OCI-LY7 (cell line): ENCODE measurements around the gene KIRREL3. TPM values are rescaled to one million over a fixed set of nuclear protein-coding genes. Genes with fewer than 3 reads are reported as not detected.

Experiments
- BruUV-seq: library from RNA; stranded (reverse); fragments of 400-500 nt; replicated peaks from 2 replicates; lab custom pipeline; 2021; lab: Mats Ljungman, UMichigan
- CTCF ChIA-PET: fragments of 300-600 bp; sonication (Branson Sonifier 250); formaldehyde crosslinking; loops from one replicate; lab custom pipeline; 2022; ENCODE audit warnings: antibody characterized with exemption; ENCODE audit not compliant: unreplicated experiment; lab: Charles Lee
- POLR2A ChIA-PET: fragments of 300-600 bp; sonication (Branson Sonifier 250); formaldehyde crosslinking; loops from one replicate; lab custom pipeline; 2022; ENCODE audit warnings: antibody characterized with exemption; lab: Charles Lee
- DNase-seq: peaks from one replicate; pipeline ENCODE4 v3.0.0-alpha.2; 2015; ENCODE audit warnings: low spot score
- H2AFZ ChIP-seq: fragments of 200-600 bp; sonication (generic), shearing (Covaris generic); 2 replicates; pipeline ENCODE4 v1.6.1; 2014; ENCODE audit warnings: mild to moderate bottlenecking, antibody characterized with exemption, low read length, moderate library complexity
- H3K27ac ChIP-seq: fragments of 200-600 bp; sonication (generic); 2 replicates; pipeline ENCODE4 v1.5.1; 2014; ENCODE audit warnings: mixed run types, low read depth, mild to moderate bottlenecking, moderate library complexity, low read length, inconsistent platforms; ENCODE audit not compliant: poor library complexity, severe bottlenecking
- H3K36me3 ChIP-seq: fragments of 200-600 bp; sonication (generic); 2 replicates; pipeline ENCODE4 v1.6.1; 2014; ENCODE audit warnings: mild to moderate bottlenecking, antibody characterized with exemption, low read length, moderate library complexity, mixed read lengths; ENCODE audit not compliant: insufficient read depth
- H3K4me1 ChIP-seq: fragments of 200-600 bp; sonication (generic); 2 replicates; pipeline ENCODE4 v1.5.1; 2014; ENCODE audit warnings: mild to moderate bottlenecking, low read length; ENCODE audit not compliant: insufficient read depth, poor library complexity, severe bottlenecking
- H3K4me2 ChIP-seq: fragments of 200-600 bp; sonication (generic); 2 replicates; pipeline ENCODE4 v1.6.1; 2014; ENCODE audit warnings: mild to moderate bottlenecking, low read length
- H3K4me3 ChIP-seq: fragments of 200-600 bp; sonication (generic); 2 replicates; pipeline ENCODE4 v1.5.1; 2014; ENCODE audit warnings: mild to moderate bottlenecking, low read depth, low read length; ENCODE audit not compliant: poor library complexity, severe bottlenecking
- H3K79me2 ChIP-seq: fragments of 200-600 bp; sonication (generic); 2 replicates; pipeline ENCODE4 v1.6.1; 2016; ENCODE audit warnings: low read depth, mild to moderate bottlenecking, low read length, moderate library complexity, mixed read lengths; ENCODE audit not compliant: insufficient read depth
- H3K9me2 ChIP-seq: fragments of 200-600 bp; sonication (generic); 2 replicates; pipeline ENCODE4 v1.6.1; 2016; ENCODE audit warnings: mild to moderate bottlenecking, low read length, mixed read lengths; ENCODE audit not compliant: insufficient read depth
- H3K9me3 ChIP-seq: fragments of 200-600 bp; sonication (generic); 2 replicates; pipeline ENCODE4 v1.6.1; 2014; ENCODE audit warnings: mild to moderate bottlenecking, mixed run types, low read length, mixed read lengths
- H4K20me1 ChIP-seq: fragments of 200-600 bp; sonication (generic); 2 replicates; pipeline ENCODE4 v1.6.1; 2014; ENCODE audit warnings: mild to moderate bottlenecking, antibody characterized with exemption, low read length, moderate library complexity, mixed read lengths; ENCODE audit not compliant: insufficient read depth
- EZH2phosphoT487 ChIP-seq: fragments of 200-600 bp; sonication (generic); IDR thresholded peaks from 2 replicates; pipeline ENCODE4 v1.6.1; 2018; ENCODE audit warnings: low read depth, borderline replicate concordance, mild to moderate bottlenecking, mixed run types, antibody characterized with exemption, low read length, moderate library complexity, mixed read lengths
- intact Hi-C: fragments of 100-400 bp; cut with micrococcal nuclease; formaldehyde crosslinking; loops from one replicate; pipeline ENCODE4 v1.10.0; 2022; ENCODE audit not compliant: unreplicated experiment
- total RNA-seq, 2 experiments: library from RNA; depleted of rRNA in 1 of 2; stranded (reverse); fragments of >200 nt in 1 of 2; shearing (Covaris generic) in 1 of 2; gene quantifications; 2 replicates each; pipeline ENCODE4 v1.2.3, GENCODE V29; 2014 to 2022
- TF ChIP-seq, protein P1 (sequence below): fragments of 200-600 bp; sonication (generic); conservative IDR thresholded peaks from 2 replicates; pipeline ENCODE4 v1.5.1; 2014; ENCODE audit warnings: mild to moderate bottlenecking, antibody characterized with exemption, low read length, moderate library complexity, mixed read lengths

Gene KIRREL3
- total RNA-seq, 2 experiments from 2014 or later: not detected

- intact Hi-C loops: no loop called here
- TF ChIP-seq, protein P1, sequence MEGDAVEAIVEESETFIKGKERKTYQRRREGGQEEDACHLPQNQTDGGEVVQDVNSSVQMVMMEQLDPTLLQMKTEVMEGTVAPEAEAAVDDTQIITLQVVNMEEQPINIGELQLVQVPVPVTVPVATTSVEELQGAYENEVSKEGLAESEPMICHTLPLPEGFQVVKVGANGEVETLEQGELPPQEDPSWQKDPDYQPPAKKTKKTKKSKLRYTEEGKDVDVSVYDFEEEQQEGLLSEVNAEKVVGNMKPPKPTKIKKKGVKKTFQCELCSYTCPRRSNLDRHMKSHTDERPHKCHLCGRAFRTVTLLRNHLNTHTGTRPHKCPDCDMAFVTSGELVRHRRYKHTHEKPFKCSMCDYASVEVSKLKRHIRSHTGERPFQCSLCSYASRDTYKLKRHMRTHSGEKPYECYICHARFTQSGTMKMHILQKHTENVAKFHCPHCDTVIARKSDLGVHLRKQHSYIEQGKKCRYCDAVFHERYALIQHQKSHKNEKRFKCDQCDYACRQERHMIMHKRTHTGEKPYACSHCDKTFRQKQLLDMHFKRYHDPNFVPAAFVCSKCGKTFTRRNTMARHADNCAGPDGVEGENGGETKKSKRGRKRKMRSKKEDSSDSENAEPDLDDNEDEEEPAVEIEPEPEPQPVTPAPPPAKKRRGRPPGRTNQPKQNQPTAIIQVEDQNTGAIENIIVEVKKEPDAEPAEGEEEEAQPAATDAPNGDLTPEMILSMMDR: no peak
- TF ChIP-seq EZH2phosphoT487: no peak
- Histone ChIP-seq H3K27ac (no peak overlapping the region), H3K4me3 (no peak overlapping the region), H3K4me2 (no peak overlapping the region), H2AFZ (no peak overlapping the region), H4K20me1 (no peaks in the 10 kb centered on the region), H3K36me3 (no peaks in the 10 kb centered on the region), H3K9me2 (no peaks in the 10 kb centered on the region), H3K79me2 (no peaks in the 10 kb centered on the region), H3K4me1 (no peaks in the 10 kb centered on the region), H3K9me3 (peaks cover 9% of the 10 kb centered on the region)
- BruUV-seq: no TSS peak
- POLR2A ChIA-PET: interaction anchor here (0.6 to 1.5 kb wide), 2 partner anchors 13 to 326 kb away, joined by 3 to 4 read pairs; no protein-coding TSS in a partner anchor
- CTCF ChIA-PET: no interaction called here
- no peak for DNase-seq
Observed at GRCh38 chr11:126452241-126453101, 548.1 kb downstream of the KIRREL3 start.

GRCh38 chr11:126451211-126451802 lies 549.3 kb downstream of the KIRREL3 start:
- H3K79me2 ChIP-seq: no peaks in the 10 kb centered on the region
- no peaks in the 10 kb centered on the region for H4K20me1 ChIP-seq
- no peak overlapping the region for H3K4me2 ChIP-seq
- H2AFZ ChIP-seq: no peak overlapping the region
- no peaks in the 10 kb centered on the region for H3K4me1 ChIP-seq
- TF ChIP-seq EZH2phosphoT487: no peak
- TF ChIP-seq, protein P1: no peak
- no peak overlapping the region for H3K27ac ChIP-seq
- ChIA-PET CTCF (no interaction called here), POLR2A (no interaction called here)
- no peak overlapping the region for H3K4me3 ChIP-seq
- no TSS peak for BruUV-seq
- DNase-seq: no peak
- H3K9me2 ChIP-seq: no peaks in the 10 kb centered on the region
- peaks cover 9% of the 10 kb centered on the region for H3K9me3 ChIP-seq
- intact Hi-C loops: no loop called here
- H3K36me3 ChIP-seq: no peaks in the 10 kb centered on the region

DNA sequence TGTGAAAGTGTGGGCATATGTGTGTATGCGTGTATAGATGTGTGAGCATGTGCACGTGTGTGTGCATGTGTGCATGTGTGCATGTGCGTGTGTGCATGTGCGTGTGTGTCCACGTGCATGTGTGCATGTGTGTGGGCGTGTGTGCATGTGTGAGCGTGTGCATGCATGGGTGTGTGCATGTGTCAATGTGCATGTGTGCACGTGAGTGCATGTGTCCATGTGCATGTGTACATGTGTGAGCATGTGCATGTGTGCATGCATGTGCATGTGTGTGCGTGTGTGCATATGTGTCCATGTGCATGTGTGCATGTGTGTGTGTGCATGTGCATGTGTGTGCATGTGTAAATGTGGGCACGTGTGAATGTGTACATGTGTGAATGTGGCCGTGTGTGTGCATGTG lies 549.8 kb downstream of the KIRREL3 start:
- POLR2A ChIA-PET: no interaction called here
- CTCF ChIA-PET: no interaction called here
- Histone ChIP-seq H3K9me3 (peaks cover 9% of the 10 kb centered on the region), H3K27ac (no peak overlapping the region), H3K9me2 (no peaks in the 10 kb centered on the region), H3K79me2 (no peaks in the 10 kb centered on the region), H3K4me2 (no peak overlapping the region), H3K4me3 (no peak overlapping the region), H4K20me1 (no peaks in the 10 kb centered on the region), H3K4me1 (no peaks in the 10 kb centered on the region), H3K36me3 (no peaks in the 10 kb centered on the region), H2AFZ (no peak overlapping the region)
- DNase-seq: no peak
- no TSS peak for BruUV-seq
- TF ChIP-seq, protein P1: no peak
- TF ChIP-seq EZH2phosphoT487: no peak
- intact Hi-C loops: no loop called here
